ENCODE results near the gene KRT85.

- TF ChIP-seq CTCF (conservative IDR thresholded peaks at IDR 0.05; ENCODE audit: low read length) (no peak), EZH2phosphoT487 (IDR thresholded peaks at IDR 0.05; ENCODE audit: borderline replicate concordance) (no peak)
Observed at GRCh38 chr12:52368508-52368907, 1.2 kb upstream of the KRT85 start.
